Astrocyte of the cerebellum (primary cell): Measurements from ENCODE around the gene RYR2.

ENCODE experiments used
- DNase-seq: peaks from one replicate; pipeline ENCODE4 v3.0.0-alpha.2; 2011; ENCODE audit warnings: low read depth
- H3K4me3 ChIP-seq: 2 replicates; pipeline ENCODE4 v1.5.1; 2011; ENCODE audit warnings: mild to moderate bottlenecking, low read depth, low read length, moderate library complexity
- CTCF ChIP-seq: IDR thresholded peaks from 2 replicates; pipeline ENCODE4 v1.5.1; 2012; ENCODE audit warnings: low read length, low read depth, moderate library complexity, mild to moderate bottlenecking; ENCODE audit errors: missing control alignments
- in situ Hi-C: cut with HindIII; loops from 2 replicates; pipeline ENCODE4 v1.10.0; 2017; ENCODE audit warnings: low sequenced_read_pairs

Gene RYR2

GRCh38 chr1:237042892-237043576 lies 1.1 kb downstream of the RYR2 start:
- no peak for DNase-seq
- H3K4me3 ChIP-seq, result peak overlapping the region; percentile 33
- no peak for TF ChIP-seq CTCF
- in situ Hi-C loops, result no loop called here

- no peak for DNase-seq
- no peak overlapping the region for H3K4me3 ChIP-seq
- in situ Hi-C loops, result no loop called here
- TF ChIP-seq CTCF, result no peak
These were observed 2.1 kb downstream of the RYR2 start for GRCh38 chr1:237043846-237044636.

GRCh38 chr1:237045278-237046016 lies 3.5 kb downstream of the RYR2 start:
- DNase-seq, result no peak
- no peak for TF ChIP-seq CTCF
- no peak overlapping the region for H3K4me3 ChIP-seq
- in situ Hi-C loops, result no loop called here

GRCh38 chr1:237048803-237049202 lies 6.8 kb downstream of the RYR2 start:
- H3K4me3 ChIP-seq, result no peak overlapping the region
- DNase-seq, result no peak
- in situ Hi-C loops, result no loop called here
- TF ChIP-seq CTCF, result no peak

GRCh38 chr1:237050185-237050584 lies 8.2 kb downstream of the RYR2 start:
- no peak for TF ChIP-seq CTCF
- DNase-seq, result no peak
- no peak overlapping the region for H3K4me3 ChIP-seq
- in situ Hi-C loops, result no loop called here

- H3K4me3 ChIP-seq, result no peak overlapping the region
- in situ Hi-C loops, result no loop called here
- no peak for DNase-seq
- no peak for TF ChIP-seq CTCF
These were observed 8.9 kb downstream of the RYR2 start for GRCh38 chr1:237050915-237051314.
